Measurements from ENCODE around the gene COL2A1.

The COL2A1 gene

GRCh38 chr12:48029491-48030172, 25.4 kb upstream of the COL2A1 start:
- DNase-seq: no peak

GRCh38 chr12:48028541-48029431, 24.5 kb upstream of the COL2A1 start:
- no peak for DNase-seq

GRCh38 chr12:48027183-48028002, 23.1 kb upstream of the COL2A1 start:
- DNase-seq: no peak

- DNase-seq: no peak
Observed at GRCh38 chr12:48026060-48026827, 22.0 kb upstream of the COL2A1 start.

GRCh38 chr12:48025281-48025680, 21.0 kb upstream of the COL2A1 start:
- DNase-seq: no peak

GRCh38 chr12:48024735-48025134, 20.5 kb upstream of the COL2A1 start:
- DNase-seq: no peak

GRCh38 chr12:48023386-48023785, 19.1 kb upstream of the COL2A1 start:
- DNase-seq: no peak

- no peak for DNase-seq
Observed at GRCh38 chr12:48022676-48023385, 18.6 kb upstream of the COL2A1 start.

GRCh38 chr12:48022180-48022521, 17.9 kb upstream of the COL2A1 start:
- DNase-seq: no peak

GRCh38 chr12:48021485-48022179, 17.4 kb upstream of the COL2A1 start:
- DNase-seq: no peak

- DNase-seq: no peak
Observed at GRCh38 chr12:48019639-48020265, 15.5 kb upstream of the COL2A1 start.

- DNase-seq: no peak
Observed at GRCh38 chr12:48018618-48018995, 14.3 kb upstream of the COL2A1 start.

- DNase-seq: no peak
Observed at GRCh38 chr12:48017921-48018617, 13.8 kb upstream of the COL2A1 start.

GRCh38 chr12:48017496-48017895, 13.2 kb upstream of the COL2A1 start:
- DNase-seq: no peak

GRCh38 chr12:48016373-48017020, 12.2 kb upstream of the COL2A1 start:
- no peak for DNase-seq

GRCh38 chr12:48015954-48016353, 11.7 kb upstream of the COL2A1 start:
- DNase-seq: no peak

GRCh38 chr12:48015129-48015528, 10.9 kb upstream of the COL2A1 start:
- DNase-seq: no peak

GRCh38 chr12:48013287-48013686, 9.0 kb upstream of the COL2A1 start:
- DNase-seq: no peak

- DNase-seq: no peak
Observed at GRCh38 chr12:48012070-48012469, 7.8 kb upstream of the COL2A1 start.

Data from activated CD8-positive, alpha-beta memory T cell treated with anti-CD3 and anti-CD28 coated beads, Interleukin-2, amount 50 U/mL, for 48 hours (primary cell).